Breast epithelium (tissue), 3 donors: Measurements from ENCODE around the gene PRAMEF18.
"Not testable (repeated sequence)": the region's sequence is repeated elsewhere in the genome, so short reads cannot be mapped to it uniquely, and the experiment has no call there.

Source experiments
- CTCF ChIP-seq, 3 donors: fragments of 450-650 bp; IDR thresholded peaks; one replicate each; pipeline ENCODE4 v1.5.1; 2016 to 2017; ENCODE audit warnings: antibody characterized with exemption in 3 of 3, mild to moderate bottlenecking in 3 of 3, moderate library complexity in 3 of 3
- POLR2A ChIP-seq: fragments of 450-650 bp; IDR thresholded peaks from one replicate; pipeline ENCODE4 v1.6.1; 2016; ENCODE audit warnings: antibody characterized with exemption, mild to moderate bottlenecking, moderate library complexity
- POLR2AphosphoS5 ChIP-seq, 3 donors: sonication (generic); formaldehyde crosslinking; IDR thresholded peaks; one replicate each; pipeline ENCODE4 v1.6.1; 2017; ENCODE audit warnings: antibody characterized with exemption in 3 of 3

GRCh38 chr1:13216619-13217018, 9.3 kb downstream of the PRAMEF18 start:
- not testable (repeated sequence) for TF ChIP-seq POLR2A; CTCF (IDR thresholded peaks at IDR 0.05); POLR2AphosphoS5 (IDR thresholded peaks at IDR 0.05)
